H1 (cell line): Measurements from ENCODE around the gene AMELY. TPM values are rescaled to one million over a fixed set of nuclear protein-coding genes. Genes with fewer than 3 reads are reported as not detected.

Experiments
- CTCF ChIA-PET: fragments of 300-600 bp; sonication (Branson Sonifier 250); formaldehyde crosslinking; loops from one replicate; lab custom pipeline; 2021; ENCODE audit not compliant: partially characterized antibody; lab: Charles Lee
- POLR2A ChIA-PET: fragments of 300-600 bp; sonication (Branson Sonifier 250); formaldehyde crosslinking; loops from one replicate; lab custom pipeline; 2021; ENCODE audit warnings: inconsistent platforms; ENCODE audit not compliant: partially characterized antibody; lab: Charles Lee
- DNase-seq, 2 experiments: peaks; one replicate each; pipeline versions ENCODE4 v3.0.0 to v3.0.0-alpha.2; 2010 to 2022; ENCODE audit warnings: low spot score in 2 of 2, low read depth in 1 of 2, mixed read lengths in 1 of 2
- FAIRE-seq: peaks from 2 replicates; lab custom pipeline; 2011; peaks lifted over from hg19 to GRCh38; lab: Jason Lieb, UNC
- H2AFZ ChIP-seq: 2 replicates; pipeline ENCODE4 v1.8.1; 2012; ENCODE audit warnings: low read length, inconsistent platforms
- H2AK5ac ChIP-seq: 2 replicates; pipeline ENCODE4 v1.6.1; 2013; ENCODE audit warnings: low read depth, low read length
- H2BK120ac ChIP-seq: replicated peaks from 2 replicates; pipeline ENCODE3; 2013; ENCODE audit warnings: low read depth, low read length, inconsistent platforms
- H2BK12ac ChIP-seq: 2 replicates; pipeline ENCODE4 v1.6.1; 2013; ENCODE audit warnings: low read depth, low read length
- H2BK15ac ChIP-seq: 2 replicates; pipeline ENCODE4 v1.6.1; 2013; ENCODE audit warnings: low read length
- H2BK20ac ChIP-seq: 2 replicates; pipeline ENCODE4 v1.6.1; 2013; ENCODE audit warnings: low read length
- H2BK5ac ChIP-seq: 2 replicates; pipeline ENCODE4 v1.6.1; 2013; ENCODE audit warnings: low read depth, low read length
- H3K14ac ChIP-seq: 2 replicates; pipeline ENCODE4 v1.6.1; 2013; ENCODE audit warnings: inconsistent platforms; ENCODE audit not compliant: insufficient read length
- H3K18ac ChIP-seq: 2 replicates; pipeline ENCODE4 v1.6.1; 2013; ENCODE audit warnings: low read length; ENCODE audit errors: extremely low read depth
- H3K23ac ChIP-seq: 2 replicates; pipeline ENCODE4 v1.6.1; 2013; ENCODE audit warnings: inconsistent platforms; ENCODE audit not compliant: insufficient read length
- H3K23me2 ChIP-seq: 2 replicates; pipeline ENCODE4 v1.6.1; 2013; ENCODE audit warnings: low read depth, low read length
- H3K27ac ChIP-seq: 2 replicates; pipeline ENCODE4 v1.6.1; 2011; ENCODE audit warnings: low read depth, low read length, inconsistent platforms
- H3K27me3 ChIP-seq, 4 experiments: replicated peaks in 1 of 4; 1 replicate in 1 of 4; 2 replicates in 3 of 4; pipeline versions ENCODE4 v1.6.1 to v1.8.1; 2011 to 2013; ENCODE audit warnings: low read length in 3 of 4, mild to moderate bottlenecking in 3 of 4, inconsistent platforms in 2 of 4, mixed read lengths in 2 of 4, moderate library complexity in 1 of 4; ENCODE audit not compliant: control insufficient read depth in 3 of 4, insufficient read depth in 3 of 4; ENCODE audit errors: extremely low read depth in 1 of 4
- H3K36me3 ChIP-seq, 4 experiments: 2 replicates each; pipeline versions ENCODE4 v1.6.1 to v1.8.1; 2011 to 2013; ENCODE audit warnings: mild to moderate bottlenecking in 4 of 4, low read length in 3 of 4, moderate library complexity in 2 of 4, control low read depth in 1 of 4, inconsistent platforms in 1 of 4; ENCODE audit not compliant: insufficient read depth in 4 of 4, control insufficient read depth in 2 of 4
- H3K4ac ChIP-seq: replicated peaks from 2 replicates; pipeline ENCODE3; 2013; ENCODE audit warnings: low read length, low read depth, mixed read lengths, inconsistent platforms; ENCODE audit not compliant: insufficient read length
- H3K4me1 ChIP-seq, 4 experiments: replicated peaks in 1 of 4; 1 replicate in 1 of 4; 2 replicates in 3 of 4; pipeline versions ENCODE4 v1.6.1 to v1.8.1; 2011 to 2013; ENCODE audit warnings: low read length in 3 of 4, inconsistent platforms in 2 of 4, mixed read lengths in 1 of 4; ENCODE audit not compliant: insufficient read depth in 4 of 4, control insufficient read depth in 3 of 4
- H3K4me2 ChIP-seq, 2 experiments: 2 replicates each; pipeline versions ENCODE4 v1.6.1 to v1.8.1; 2011 to 2013; ENCODE audit warnings: low read depth in 2 of 2, low read length in 2 of 2, control low read depth in 1 of 2, inconsistent platforms in 1 of 2, mild to moderate bottlenecking in 1 of 2; ENCODE audit not compliant: insufficient read depth in 1 of 2
- H3K4me3 ChIP-seq, 4 experiments: fragments of 200-600, 300-600 bp in 1 of 4; sonication (generic), shearing (Covaris generic), sonication (Bioruptor Twin) in 1 of 4; 2 replicates each; pipeline versions ENCODE4 v1.5.1 to v1.8.1; 2011 to 2016; ENCODE audit warnings: low read length in 4 of 4, low read depth in 3 of 4, control low read depth in 2 of 4, inconsistent platforms in 2 of 4, mild to moderate bottlenecking in 2 of 4, mixed read lengths in 1 of 4, moderate library complexity in 1 of 4; ENCODE audit not compliant: insufficient read depth in 2 of 4; ENCODE audit errors: extremely low read depth in 1 of 4
- H3K56ac ChIP-seq: replicated peaks from 2 replicates; pipeline ENCODE3; 2013; ENCODE audit warnings: low read depth, mild to moderate bottlenecking, mixed read lengths, low read length, inconsistent platforms; ENCODE audit not compliant: insufficient read length
- H3K79me1 ChIP-seq: 2 replicates; pipeline ENCODE4 v1.6.1; 2013; ENCODE audit warnings: low read depth, low read length, control low read depth
- H3K79me2 ChIP-seq, 2 experiments: 2 replicates each; pipeline versions ENCODE4 v1.6.1 to v1.8.1; 2012 to 2013; ENCODE audit warnings: low read length in 2 of 2, mild to moderate bottlenecking in 2 of 2, inconsistent platforms in 1 of 2; ENCODE audit not compliant: insufficient read depth in 2 of 2, control insufficient read depth in 1 of 2
- H3K9ac ChIP-seq, 4 experiments: replicated peaks in 1 of 4; 1 replicate in 1 of 4; 2 replicates in 3 of 4; pipeline versions ENCODE4 v1.6.1 to v1.8.1; 2011 to 2013; ENCODE audit warnings: low read depth in 3 of 4, low read length in 3 of 4, control low read depth in 2 of 4, mild to moderate bottlenecking in 2 of 4, moderate library complexity in 2 of 4, inconsistent platforms in 1 of 4; ENCODE audit errors: extremely low read depth in 1 of 4
- H3K9me3 ChIP-seq, 2 experiments: 2 replicates each; pipeline versions ENCODE4 v1.6.1 to v1.8.1; 2012 to 2013; ENCODE audit warnings: mild to moderate bottlenecking in 2 of 2, moderate library complexity in 2 of 2, control low read depth in 1 of 2, inconsistent platforms in 1 of 2, low read depth in 1 of 2, low read length in 1 of 2, mixed read lengths in 1 of 2; ENCODE audit not compliant: insufficient read depth in 2 of 2
- H4K20me1 ChIP-seq, 2 experiments: replicated peaks in 1 of 2; 2 replicates each; pipeline versions ENCODE3 to v1.8.1; 2011 to 2013; ENCODE audit warnings: inconsistent platforms in 2 of 2, low read length in 2 of 2, mild to moderate bottlenecking in 1 of 2; ENCODE audit not compliant: insufficient read depth in 2 of 2, control insufficient read depth in 1 of 2
- H4K5ac ChIP-seq: 2 replicates; pipeline ENCODE4 v1.6.1; 2013; ENCODE audit warnings: low read length, low read depth, mixed read lengths, inconsistent platforms; ENCODE audit not compliant: insufficient read length
- H4K8ac ChIP-seq: 2 replicates; pipeline ENCODE4 v1.8.0; 2013; ENCODE audit warnings: mild to moderate bottlenecking, moderate library complexity, low read length, inconsistent platforms; ENCODE audit not compliant: insufficient read depth; ENCODE audit errors: extremely low read depth
- H4K91ac ChIP-seq: replicated peaks from 2 replicates; pipeline ENCODE3; 2013; ENCODE audit warnings: low read length, mixed read lengths, inconsistent platforms; ENCODE audit not compliant: insufficient read length
- CREB1 ChIP-seq: IDR thresholded peaks from 2 replicates; pipeline ENCODE4 v1.6.1; 2012; ENCODE audit warnings: inconsistent platforms
- EZH2 ChIP-seq: fragments of 200-600 bp; sonication (generic); IDR thresholded peaks from 2 replicates; pipeline ENCODE4 v1.7.1; 2012; ENCODE audit warnings: low read depth, mild to moderate bottlenecking, moderate library complexity, low read length, inconsistent platforms; ENCODE audit not compliant: severe bottlenecking
- PHF8 ChIP-seq: fragments of 200-600 bp; sonication (generic); conservative IDR thresholded peaks from 2 replicates; pipeline ENCODE4 v1.7.1; 2012; ENCODE audit warnings: low read depth, mild to moderate bottlenecking, inconsistent platforms, low read length, moderate library complexity
- SP2 ChIP-seq: IDR thresholded peaks from 2 replicates; pipeline ENCODE4 v1.6.1; 2012; ENCODE audit warnings: mild to moderate bottlenecking, low read length, inconsistent platforms
- SP4 ChIP-seq: IDR thresholded peaks from 2 replicates; pipeline ENCODE4 v1.6.1; 2012; ENCODE audit warnings: low read length, inconsistent platforms
- TAF1 ChIP-seq: IDR thresholded peaks from 2 replicates; pipeline ENCODE4 v1.6.1; 2011; ENCODE audit warnings: mild to moderate bottlenecking, low read depth, low read length
- TAF7 ChIP-seq: optimal IDR thresholded peaks from 2 replicates; pipeline ENCODE3; 2011; ENCODE audit warnings: low read depth, mild to moderate bottlenecking, inconsistent platforms, low read length, moderate library complexity, borderline replicate concordance
- WGBS, 2 experiments: shearing (Covaris generic) in 1 of 2; methylation state at CpG; one replicate each; pipeline versions ENCODE4 v1.1.6 to v1.1.7; 2013 to 2015; ENCODE audit warnings: low lambda C conversion rate in 2 of 2, mixed read lengths in 2 of 2, inconsistent platforms in 1 of 2, low coverage in 1 of 2, missing lambda C conversion rate in 1 of 2; ENCODE audit not compliant: insufficient replicate concordance in 2 of 2, insufficient coverage in 1 of 2, insufficient read length in 1 of 2; ENCODE audit errors: extremely low coverage in 1 of 2, missing lambda C conversion rate in 1 of 2; 5-methylcytosine and 5-hydroxymethylcytosine counted together
- polyA plus RNA-seq, 7 experiments: library from polyadenylated mRNA; depleted of rRNA in 3 of 7; stranded (reverse) in 5 of 7; unstranded in 2 of 7; fragments of >200 nt in 5 of 7; fragments of 200-250 nt in 2 of 7; gene quantifications; 1 replicate in 5 of 7; 2 replicates in 1 of 7; 4 replicates in 1 of 7; pipeline versions ENCODE4 v1.2.1 to v1.2.3, GENCODE V29; 2011 to 2013; ENCODE audit warnings: missing spikeins in 2 of 7, mixed read lengths in 2 of 7
- total RNA-seq: library from RNA; stranded (reverse); fragmentation: NEBNext Ultra II Directional; extraction: Animal tissue kit (Norgen Biotek cat#: 25700); gene quantifications from 2 replicates; pipeline ENCODE4 v1.2.1, GENCODE V29; 2021

The AMELY gene
- total and polyA plus RNA-seq, 2 of the 8 experiments (the other 6 are each of a cell fraction or from before 2014, with no cell fraction given): 0.09 TPM; not detected in 1

GRCh38 chrY:6907591-6907990 lies 4.0 kb downstream of the AMELY start:
- H2BK15ac ChIP-seq: no peak overlapping the region
- FAIRE-seq: no peak

More at GRCh38 chrY:6907591-6907990, 4.0 kb downstream of the AMELY start:
- WGBS, 2 experiments: 100% methylated on average over 1 of the region's 1 CpG; no CpG with 5 or more reads in 1 of the 2 experiments
- no peak overlapping the region for H3K56ac ChIP-seq
- no peak overlapping the region for H3K9ac ChIP-seq
- no peak overlapping the region for H2AK5ac ChIP-seq
- no peak overlapping the region for H2BK20ac ChIP-seq
- peaks cover 0 to 6% (median 4%) of the 10 kb centered on the region in 4 experiments; a peak in 3 of 7 replicates for H3K4me1 ChIP-seq
- H2AFZ ChIP-seq: no peak overlapping the region
- H3K18ac ChIP-seq: no peak overlapping the region
- H3K27ac ChIP-seq: no peak overlapping the region
- peaks cover 0 to 12% of the 10 kb centered on the region in 2 experiments; a peak in 2 of 4 replicates for H3K79me2 ChIP-seq
- H3K79me1 ChIP-seq: no peaks in the 10 kb centered on the region
- no peak overlapping the region for H4K5ac ChIP-seq
- no peaks in the 10 kb centered on the region for H3K9me3 ChIP-seq
- no peak overlapping the region for H3K4ac ChIP-seq
- H2BK12ac ChIP-seq: no peak overlapping the region
- no peak for DNase-seq
- no peaks in the 10 kb centered on the region for H3K36me3 ChIP-seq
- no peak for TF ChIP-seq CREB1
- TF ChIP-seq TAF1: no peak
- TF ChIP-seq SP4: no peak
- no peak for TF ChIP-seq EZH2
- no peak for TF ChIP-seq TAF7
- no peak for TF ChIP-seq SP2
- TF ChIP-seq PHF8: no peak
- H4K8ac ChIP-seq: no peak overlapping the region
- H3K23me2 ChIP-seq: peaks cover 2% of the 10 kb centered on the region; the same call in 1 of the 2 replicates
- H3K23ac ChIP-seq: no peak overlapping the region
- no peak overlapping the region for H2BK5ac ChIP-seq
- H4K20me1 ChIP-seq: no peaks in the 10 kb centered on the region
- H3K4me3 ChIP-seq: no peak overlapping the region
- no peak overlapping the region for H3K14ac ChIP-seq
- no peak overlapping the region for H4K91ac ChIP-seq
- H3K27me3 ChIP-seq: no peaks in the 10 kb centered on the region
- ChIA-PET POLR2A (interaction anchor here (0.9 to 4.2 kb wide), 2 partner anchors 14 to 18 kb away, joined by 3 to 47 read pairs; no protein-coding TSS in a partner anchor), CTCF (interaction anchor here (0.6 to 0.9 kb wide), 2 partner anchors 62 to 221 kb away, joined by 3 read pairs; no protein-coding TSS in a partner anchor)
- H3K4me2 ChIP-seq: no peak overlapping the region
- H2BK120ac ChIP-seq: no peak overlapping the region
